Caco-2 (cell line): Measurements from ENCODE around the gene C1orf35. TPM values are rescaled to one million over a fixed set of nuclear protein-coding genes. Genes with fewer than 3 reads are reported as not detected.
A peak's percentile ranks its signal among the peaks of the same experiment; 100 is the strongest.

Experiments used
- BruUV-seq: library from RNA; stranded (reverse); fragments of 400-500 nt; replicated peaks from 2 replicates; lab custom pipeline; 2021; lab: Mats Ljungman, UMichigan
- CTCF ChIA-PET: fragments of 300-600 bp; sonication (Branson Sonifier 250); formaldehyde crosslinking; loops from one replicate; lab custom pipeline; 2022; ENCODE audit warnings: antibody characterized with exemption; lab: Charles Lee
- POLR2A ChIA-PET: fragments of 300-600 bp; sonication (Branson Sonifier 250); formaldehyde crosslinking; loops from one replicate; lab custom pipeline; 2022; ENCODE audit warnings: antibody characterized with exemption; lab: Charles Lee
- DNase-seq, 2 experiments: peaks; one replicate each; pipeline versions ENCODE4 v3.0.0 to v3.0.0-alpha.2; 2020 to 2022
- H3K27me3 ChIP-seq: replicated peaks from 2 replicates; pipeline ENCODE4 v1.6.0; 2011; ENCODE audit warnings: low read length; ENCODE audit not compliant: control insufficient read depth, insufficient read depth
- H3K36me3 ChIP-seq: 2 replicates; pipeline ENCODE4 v1.5.1; 2011; ENCODE audit warnings: low read length; ENCODE audit not compliant: control insufficient read depth, insufficient read depth
- H3K4me1 ChIP-seq: fragments of 250-450 bp; sonication (Bioruptor Pico); 2 replicates; pipeline ENCODE4 v1.5.1; 2020; ENCODE audit warnings: mild to moderate bottlenecking
- H3K4me3 ChIP-seq: 2 replicates; pipeline ENCODE4 v1.5.1; 2011; ENCODE audit warnings: low read depth, mild to moderate bottlenecking, control low read depth, low read length
- H3K9me3 ChIP-seq: fragments of 250-450 bp; sonication (Bioruptor Pico); 2 replicates; pipeline ENCODE4 v1.5.1; 2020; ENCODE audit warnings: mild to moderate bottlenecking, moderate library complexity
- H3K27ac Mint-ChIP-seq: one replicate; pipeline ENCODE4 v1.8.0; 2022; ENCODE audit warnings: mixed read lengths; ENCODE audit not compliant: unreplicated experiment
- H3K27me3 Mint-ChIP-seq: one replicate; pipeline ENCODE4 v1.8.0; 2022; ENCODE audit warnings: mixed read lengths; ENCODE audit not compliant: insufficient read depth, unreplicated experiment
- H3K36me3 Mint-ChIP-seq: one replicate; pipeline ENCODE4 v1.8.0; 2022; ENCODE audit warnings: mild to moderate bottlenecking, mixed read lengths; ENCODE audit not compliant: insufficient read depth, unreplicated experiment
- H3K4me1 Mint-ChIP-seq: one replicate; pipeline ENCODE4 v1.8.0; 2022; ENCODE audit warnings: low read depth, mixed read lengths; ENCODE audit not compliant: unreplicated experiment
- H3K4me3 Mint-ChIP-seq: one replicate; pipeline ENCODE4 v1.8.0; 2022; ENCODE audit warnings: mild to moderate bottlenecking, moderate library complexity, mixed read lengths; ENCODE audit not compliant: unreplicated experiment
- H3K9me3 Mint-ChIP-seq: one replicate; pipeline ENCODE4 v1.8.0; 2022; ENCODE audit warnings: mixed read lengths; ENCODE audit not compliant: unreplicated experiment
- CTCF ChIP-seq, 2 experiments: fragments of 200-600 bp in 1 of 2; IDR thresholded peaks; 1 replicate in 1 of 2; 2 replicates in 1 of 2; pipeline versions ENCODE4 v1.5.1 to v1.8.0; 2011 to 2022; ENCODE audit warnings: antibody characterized with exemption in 1 of 2, control low read depth in 1 of 2, inconsistent platforms in 1 of 2, low read depth in 1 of 2, low read length in 1 of 2, mild to moderate bottlenecking in 1 of 2, moderate library complexity in 1 of 2; ENCODE audit not compliant: insufficient read depth in 1 of 2, severe bottlenecking in 1 of 2, unreplicated experiment in 1 of 2
- intact Hi-C: fragments of 100-400 bp; cut with micrococcal nuclease; formaldehyde crosslinking; loops from one replicate; pipeline ENCODE4 v1.10.0; 2022; ENCODE audit not compliant: unreplicated experiment
- total RNA-seq: library from RNA; stranded (reverse); gene quantifications from 2 replicates; pipeline ENCODE4 v1.2.3, GENCODE V29; 2022

Gene C1orf35
- total RNA-seq, 1 experiment from 2014 or later = 34.5 TPM

GRCh38 chr1:228061411-228062084, 41.6 kb downstream of the C1orf35 start:
- peaks cover 17% of the 10 kb centered on the region for H3K9me3 Mint-ChIP-seq
- Histone ChIP-seq H3K9me3 (no peaks in the 10 kb centered on the region), H3K4me1 (no peaks in the 10 kb centered on the region), H3K4me3 (no peak overlapping the region), H3K36me3 (no peaks in the 10 kb centered on the region), H3K27me3 (no peaks in the 10 kb centered on the region; the same call in 1 of the 2 replicates)
- peak in 1 of 2 experiments; percentile 23 for DNase-seq
- peaks cover 13% of the 10 kb centered on the region for H3K27me3 Mint-ChIP-seq
- no TSS peak for BruUV-seq
- H3K4me1 Mint-ChIP-seq = no peaks in the 10 kb centered on the region
- TF ChIP-seq CTCF (IDR thresholded peaks at IDR 0.05; ENCODE audit: insufficient read depth in 1 of 2, low read depth in 1 of 2, low read length in 1 of 2, severe bottlenecking in 1 of 2, unreplicated experiment in 1 of 2) = no peak
- H3K27ac Mint-ChIP-seq = no peak overlapping the region
- no peaks in the 10 kb centered on the region for H3K36me3 Mint-ChIP-seq
- CTCF ChIA-PET = no interaction called here
- H3K4me3 Mint-ChIP-seq = peak overlapping the region; percentile 73
- POLR2A ChIA-PET = no interaction called here
- intact Hi-C loops = loop anchor here (2.0 kb wide), 1 partner anchor 21 kb away; the partner anchor contains the start of gene ARF1

- Mint-ChIP-seq H3K27ac (no peak overlapping the region), H3K27me3 (peaks cover 17% of the 10 kb centered on the region), H3K36me3 (no peaks in the 10 kb centered on the region), H3K9me3 (peaks cover 17% of the 10 kb centered on the region), H3K4me1 (no peaks in the 10 kb centered on the region), H3K4me3 (peak overlapping the region; percentile 73)
- BruUV-seq = TSS peak; percentile 33
- Histone ChIP-seq H3K4me1 (no peaks in the 10 kb centered on the region), H3K9me3 (no peaks in the 10 kb centered on the region), H3K27me3 (no peaks in the 10 kb centered on the region; the same call in 1 of the 2 replicates), H3K4me3 (peak overlapping the region; percentile 60), H3K36me3 (no peaks in the 10 kb centered on the region)
- CTCF ChIA-PET = interaction anchor here (0.7 to 1.7 kb wide), 3 partner anchors 12 to 61 kb away, joined by 3 to 5 read pairs (median 4); no protein-coding TSS in a partner anchor
- POLR2A ChIA-PET = interaction anchor here (0.5 to 1.8 kb wide), 2 partner anchors 21 to 273 kb away, joined by 7 to 11 read pairs; partner anchors contain the start of gene ARF1
- peak in 1 of 2 experiments; percentile 13 for TF ChIP-seq CTCF (IDR thresholded peaks at IDR 0.05; ENCODE audit: insufficient read depth in 1 of 2, low read depth in 1 of 2, low read length in 1 of 2, severe bottlenecking in 1 of 2, unreplicated experiment in 1 of 2)
- intact Hi-C loops = loop anchor here (2.0 kb wide), 1 partner anchor 22 kb away; the partner anchor contains the start of gene ARF1
- DNase-seq = peak in 1 of 2 experiments; percentile 36
Measured at GRCh38 chr1:228060458-228061190, 42.5 kb downstream of the C1orf35 start.
